HepG2 (cell line): ENCODE data around the gene WEE1. TPM values are rescaled to one million over a fixed set of nuclear protein-coding genes. Genes with fewer than 3 reads are reported as not detected.

Experiments
- ATAC-seq: fragments of 200-7000 bp; cut with Tn5 transposase; 3 replicates; pipeline ENCODE4 v1.9.1; 2020; ENCODE audit warnings: mild to moderate bottlenecking, moderate library complexity
- BruUV-seq: library from RNA; stranded (reverse); fragments of 400-500 nt; replicated peaks from 2 replicates; lab custom pipeline; 2021; lab: Mats Ljungman, UMichigan
- CTCF ChIA-PET: fragments of 300-600 bp; formaldehyde crosslinking; extraction: SDS; loops from one replicate; lab custom pipeline; 2021; ENCODE audit warnings: low total read pairs, inconsistent platforms, low intra/inter-chr PET ratio; lab: Yijun Ruan, JAX
- POLR2A ChIA-PET: fragments of 350-600 bp; sonication (Branson Sonifier 250); formaldehyde crosslinking; loops from one replicate; lab custom pipeline; 2020; ENCODE audit warnings: antibody characterized with exemption, inconsistent platforms; lab: Yijun Ruan, JAX
- DNase-seq: peaks from one replicate; pipeline ENCODE4 v3.0.0-alpha.2; 2015; ENCODE audit warnings: low spot score
- FAIRE-seq: peaks from 3 replicates; lab custom pipeline; 2011; peaks lifted over from hg19 to GRCh38; lab: Jason Lieb, UNC
- H2AFZ ChIP-seq: one replicate; pipeline ENCODE4 v1.6.1; 2011; ENCODE audit warnings: low read length, inconsistent platforms
- H3K27ac ChIP-seq: fragments of 300-600 bp; 3 replicates; pipeline ENCODE4 v1.8.0; 2011; ENCODE audit warnings: mixed run types, mild to moderate bottlenecking, mixed read lengths, low read length, inconsistent platforms; ENCODE audit not compliant: insufficient read depth; ENCODE audit errors: extremely low read length
- H3K27me3 ChIP-seq, 2 experiments: fragments of 200-600 bp in 1 of 2; 2 replicates in 1 of 2; 3 replicates in 1 of 2; pipeline versions ENCODE4 v1.6.0 to v1.8.0; 2011; ENCODE audit warnings: low read length in 2 of 2, mild to moderate bottlenecking in 2 of 2, moderate library complexity in 2 of 2, inconsistent platforms in 1 of 2; ENCODE audit not compliant: insufficient read depth in 2 of 2, control insufficient read depth in 1 of 2
- H3K36me3 ChIP-seq, 2 experiments: fragments of 200-600 bp in 1 of 2; replicated peaks in 1 of 2; 2 replicates in 1 of 2; 3 replicates in 1 of 2; pipeline versions ENCODE4 v1.5.1 to v1.8.0; 2011; ENCODE audit warnings: low read length in 2 of 2, inconsistent platforms in 1 of 2; ENCODE audit not compliant: insufficient read depth in 2 of 2, control insufficient read depth in 1 of 2
- H3K4me1 ChIP-seq: 2 replicates; pipeline ENCODE4 v1.5.1; 2012; ENCODE audit warnings: low read length, inconsistent platforms; ENCODE audit not compliant: insufficient read depth
- H3K4me2 ChIP-seq: 2 replicates; pipeline ENCODE4 v1.6.0; 2011; ENCODE audit warnings: low read depth, low read length, inconsistent platforms
- H3K4me3 ChIP-seq, 3 experiments: fragments of 200-600 bp in 1 of 3; sonication (generic), shearing (Covaris generic) in 1 of 3; replicated peaks in 1 of 3; 2 replicates each; pipeline ENCODE4 v1.5.1; 2011 to 2016; ENCODE audit warnings: low read length in 3 of 3, inconsistent platforms in 2 of 3, low read depth in 2 of 3, mild to moderate bottlenecking in 2 of 3, control low read depth in 1 of 3, mixed read lengths in 1 of 3; ENCODE audit not compliant: insufficient read depth in 1 of 3
- H3K79me2 ChIP-seq: one replicate; pipeline ENCODE4 v1.6.1; 2011; ENCODE audit warnings: low read length, inconsistent platforms; ENCODE audit not compliant: insufficient read depth
- H3K9ac ChIP-seq: 2 replicates; pipeline ENCODE4 v1.6.0; 2011; ENCODE audit warnings: mild to moderate bottlenecking, low read depth, low read length, inconsistent platforms; ENCODE audit not compliant: insufficient read depth
- H3K9me3 ChIP-seq: 2 replicates; pipeline ENCODE4 v1.5.1; 2012; ENCODE audit warnings: mild to moderate bottlenecking, low read length
- H4K20me1 ChIP-seq: 2 replicates; pipeline ENCODE4 v1.6.0; 2011; ENCODE audit warnings: inconsistent platforms, mild to moderate bottlenecking, low read length, moderate library complexity; ENCODE audit not compliant: insufficient read depth
- NCOR1 ChIP-seq: fragments of 200-600 bp; sonication (generic); IDR thresholded peaks from 2 replicates; pipeline ENCODE4 v1.7.0; 2017; ENCODE audit warnings: antibody characterized with exemption, low read length, borderline replicate concordance
- SIX1 ChIP-seq: sonication (generic); formaldehyde crosslinking; IDR thresholded peaks from 2 replicates; pipeline ENCODE4 v1.4.0; 2020; ENCODE audit warnings: missing genetic modification reagents, borderline replicate concordance
- ZNF318 ChIP-seq: sonication (generic); formaldehyde crosslinking; IDR thresholded peaks from 2 replicates; pipeline ENCODE4 v1.4.0; 2020; ENCODE audit warnings: mild to moderate bottlenecking, missing genetic modification reagents
- ZNF703 ChIP-seq: sonication (generic); formaldehyde crosslinking; IDR thresholded peaks from 2 replicates; pipeline ENCODE4 v1.5.1; 2020; ENCODE audit warnings: missing genetic modification reagents, mild to moderate bottlenecking, moderate library complexity, borderline replicate concordance
- ZNF841 ChIP-seq: sonication (generic); formaldehyde crosslinking; IDR thresholded peaks from 2 replicates; pipeline ENCODE4 v1.8.1; 2023; ENCODE audit warnings: missing genetic modification reagents, borderline replicate concordance
- WGBS: methylation state at CpG from one replicate; pipeline ENCODE4 v1.1.6; 2017; ENCODE audit warnings: low lambda C conversion rate; 5-methylcytosine and 5-hydroxymethylcytosine counted together
- in situ Hi-C: cut with HindIII; loops from 2 replicates; pipeline ENCODE4 v1.10.0; 2017; ENCODE audit warnings: low pct_unique_long_range_greater_than_20kb; ENCODE audit not compliant: extremely low pct_ligation_motif_present
- intact Hi-C: fragments of 100-400 bp; cut with micrococcal nuclease; formaldehyde crosslinking; loops from one replicate; pipeline ENCODE4 v1.10.0; 2022; ENCODE audit not compliant: unreplicated experiment
- polyA plus RNA-seq, 8 experiments: library from polyadenylated mRNA; depleted of rRNA in 3 of 8; stranded (reverse) in 7 of 8; unstranded in 1 of 8; fragments of >200 nt; fragmentation: Illumina TruSeq in 4 of 8; extraction: Trizol in 4 of 8; gene quantifications; 2 replicates each; pipeline versions ENCODE4 v1.2.1 to v1.2.3, GENCODE V29; 2011 to 2016; ENCODE audit warnings: low read depth in 4 of 8, missing spikeins in 1 of 8, mixed read lengths in 1 of 8; ENCODE audit not compliant: insufficient read depth in 1 of 8
- total RNA-seq, 5 experiments: library from RNA; depleted of rRNA; stranded (reverse); fragments of >200 nt; fragmentation: Illumina TruSeq; extraction: Trizol; gene quantifications; 2 replicates each; pipeline ENCODE4 v1.2.3, GENCODE V29; 2016; ENCODE audit warnings: low read depth in 1 of 5
- TF ChIP-seq, protein P1 (sequence below): sonication (generic); formaldehyde crosslinking; conservative IDR thresholded peaks from 2 replicates; pipeline ENCODE4 v1.8.0; 2022; ENCODE audit warnings: low read depth, missing genetic modification reagents

The WEE1 gene
- total and polyA plus RNA-seq, 2 of the 13 experiments (the other 11 are each of a cell fraction or from before 2014, with no cell fraction given), result 31.4 to 63.7 TPM

GRCh38 chr11:9594267-9595046, 21.0 kb downstream of the WEE1 start:
- peak overlapping the region; percentile 24; the same call in 1 of the 2 replicates for H3K4me2 ChIP-seq
- no TSS peak for BruUV-seq
- 0 out of 5 replicates have a peak, but pooled peaks cover 0 to 1% of the 10 kb centered on the region in 2 experiments for H3K36me3 ChIP-seq
- H3K79me2 ChIP-seq, result no peaks in the 10 kb centered on the region
- intact Hi-C loops, result no loop called here
- H3K9me3 ChIP-seq, result no peaks in the 10 kb centered on the region
- 46% methylated on average over 10 of the region's 11 CpGs for WGBS
- CTCF ChIA-PET, result no interaction called here
- in situ Hi-C loops, result no loop called here
- no peaks in the 10 kb centered on the region for H3K27me3 ChIP-seq
- DNase-seq, result no peak
- no peak overlapping the region for H3K27ac ChIP-seq
- TF ChIP-seq ZNF318 (CRISPR knock-in tag), result no peak
- TF ChIP-seq, protein P1, sequence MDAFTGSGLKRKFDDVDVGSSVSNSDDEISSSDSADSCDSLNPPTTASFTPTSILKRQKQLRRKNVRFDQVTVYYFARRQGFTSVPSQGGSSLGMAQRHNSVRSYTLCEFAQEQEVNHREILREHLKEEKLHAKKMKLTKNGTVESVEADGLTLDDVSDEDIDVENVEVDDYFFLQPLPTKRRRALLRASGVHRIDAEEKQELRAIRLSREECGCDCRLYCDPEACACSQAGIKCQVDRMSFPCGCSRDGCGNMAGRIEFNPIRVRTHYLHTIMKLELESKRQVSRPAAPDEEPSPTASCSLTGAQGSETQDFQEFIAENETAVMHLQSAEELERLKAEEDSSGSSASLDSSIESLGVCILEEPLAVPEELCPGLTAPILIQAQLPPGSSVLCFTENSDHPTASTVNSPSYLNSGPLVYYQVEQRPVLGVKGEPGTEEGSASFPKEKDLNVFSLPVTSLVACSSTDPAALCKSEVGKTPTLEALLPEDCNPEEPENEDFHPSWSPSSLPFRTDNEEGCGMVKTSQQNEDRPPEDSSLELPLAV (CRISPR knock-in tag), result no peak
- TF ChIP-seq NCOR1, result no peak
- no peak for TF ChIP-seq ZNF703
- no peak for TF ChIP-seq SIX1 (CRISPR knock-in tag)
- TF ChIP-seq ZNF841 (CRISPR knock-in tag), result no peak
- TF ChIP-seq, all 625 proteins: peak for 0
- Histone ChIP-seq H3K9ac (no peak overlapping the region), H3K4me1 (no peaks in the 10 kb centered on the region), H2AFZ (no peak overlapping the region), H3K4me3 (no peak overlapping the region), H4K20me1 (no peaks in the 10 kb centered on the region)
- peak; percentile 18; the same call in 1 of the 3 replicates for ATAC-seq
- POLR2A ChIA-PET, result no interaction called here
- FAIRE-seq, result no peak
